GM23338 (cell line): Measurements from ENCODE around the gene CYTL1. TPM values are rescaled to one million over a fixed set of nuclear protein-coding genes. Genes with fewer than 3 reads are reported as not detected.
A peak's percentile ranks its signal among the peaks of the same experiment; 100 is the strongest.

ENCODE experiments used
- ATAC-seq: fragments of 200-7000 bp; cut with Tn5 transposase; 3 replicates; pipeline ENCODE4 v1.9.1; 2020
- DNase-seq: peaks from one replicate; pipeline ENCODE4 v3.0.0-alpha.2; 2015; ENCODE audit warnings: low spot score
- H2AFZ ChIP-seq: fragments of 200-600 bp; sonication (generic); 2 replicates; pipeline ENCODE4 v1.8.0; 2016; ENCODE audit warnings: antibody characterized with exemption, mild to moderate bottlenecking, moderate library complexity
- H3F3A ChIP-seq: fragments of 200-600 bp; sonication (generic); replicated peaks from 2 replicates; pipeline ENCODE4 v1.8.0; 2017; ENCODE audit warnings: antibody characterized with exemption, mixed run types, low read depth
- H3K27ac ChIP-seq: fragments of 200-600 bp; sonication (generic); 2 replicates; pipeline ENCODE4 v1.6.1; 2016; ENCODE audit warnings: low read depth
- H3K27me3 ChIP-seq: fragments of 200-600 bp; sonication (generic); 2 replicates; pipeline ENCODE4 v1.8.0; 2016; ENCODE audit warnings: mild to moderate bottlenecking, mixed run types, moderate library complexity; ENCODE audit not compliant: insufficient read depth
- H3K36me3 ChIP-seq: fragments of 200-600 bp; sonication (generic); 2 replicates; pipeline ENCODE4 v1.8.0; 2016; ENCODE audit warnings: mild to moderate bottlenecking; ENCODE audit not compliant: insufficient read depth
- H3K4me1 ChIP-seq: fragments of 200-600 bp; sonication (generic); 2 replicates; pipeline ENCODE4 v1.8.0; 2016; ENCODE audit warnings: mild to moderate bottlenecking, moderate library complexity; ENCODE audit not compliant: insufficient read depth
- H3K4me2 ChIP-seq: fragments of 200-600 bp; sonication (generic); 2 replicates; pipeline ENCODE4 v1.7.1; 2017; ENCODE audit warnings: mixed run types
- H3K4me3 ChIP-seq: fragments of 200-600 bp; sonication (generic); 2 replicates; pipeline ENCODE4 v1.6.1; 2016; ENCODE audit warnings: mixed run types
- H3K79me2 ChIP-seq: fragments of 200-600 bp; sonication (generic); replicated peaks from 2 replicates; pipeline ENCODE4 v1.8.0; 2017; ENCODE audit warnings: mild to moderate bottlenecking; ENCODE audit not compliant: insufficient read depth
- H3K9me2 ChIP-seq: fragments of 200-600 bp; sonication (generic); 2 replicates; pipeline ENCODE4 v1.8.0; 2017; ENCODE audit not compliant: insufficient read depth
- H4K20me1 ChIP-seq: fragments of 200-600 bp; sonication (generic); replicated peaks from 2 replicates; pipeline ENCODE4 v1.8.0; 2017; ENCODE audit warnings: mild to moderate bottlenecking; ENCODE audit not compliant: insufficient read depth
- H3K27ac Mint-ChIP-seq: 2 replicates; pipeline ENCODE4 v1.8.0; 2020; ENCODE audit warnings: inconsistent platforms, mild to moderate bottlenecking, moderate library complexity, mixed read lengths
- H3K27me3 Mint-ChIP-seq: 3 replicates; pipeline ENCODE4 v1.8.0; 2022; ENCODE audit warnings: low read depth, mild to moderate bottlenecking, moderate library complexity, mixed read lengths, inconsistent platforms; ENCODE audit not compliant: insufficient read depth, poor library complexity
- H3K36me3 Mint-ChIP-seq: 3 replicates; pipeline ENCODE4 v1.8.0; 2021; ENCODE audit warnings: low read depth, mild to moderate bottlenecking, inconsistent platforms, moderate library complexity, mixed read lengths
- H3K4me1 Mint-ChIP-seq: 3 replicates; pipeline ENCODE4 v1.8.0; 2020; ENCODE audit warnings: mild to moderate bottlenecking, inconsistent platforms, mixed read lengths
- H3K4me3 Mint-ChIP-seq: 3 replicates; pipeline ENCODE4 v1.8.0; 2021; ENCODE audit warnings: moderate library complexity, mild to moderate bottlenecking, inconsistent platforms, mixed read lengths
- H3K9me3 Mint-ChIP-seq: 3 replicates; pipeline ENCODE4 v1.8.0; 2020; ENCODE audit warnings: moderate library complexity, mild to moderate bottlenecking, inconsistent platforms, mixed read lengths
- CREB1 ChIP-seq: fragments of 250-450 bp; sonication (Bioruptor Pico); IDR thresholded peaks from 2 replicates; pipeline ENCODE4 v1.5.0; 2020; ENCODE audit warnings: low read depth, mild to moderate bottlenecking, moderate library complexity
- CTCF ChIP-seq, 2 experiments: fragments of 200-600 bp in 1 of 2; sonication (generic) in 1 of 2; conservative IDR thresholded peaks; 2 replicates each; pipeline versions ENCODE4 v1.5.1 to v1.6.1; 2016 to 2017; ENCODE audit warnings: antibody characterized with exemption in 2 of 2, low read depth in 2 of 2, mild to moderate bottlenecking in 2 of 2, moderate library complexity in 1 of 2
- ETS1 ChIP-seq: IDR thresholded peaks from 2 replicates; pipeline ENCODE4 v1.6.1; 2016; ENCODE audit warnings: antibody characterized with exemption
- EZH2 ChIP-seq: fragments of 200-600 bp; sonication (generic); IDR thresholded peaks from one replicate; pipeline ENCODE4 v1.8.0; 2017; ENCODE audit warnings: antibody characterized with exemption, mild to moderate bottlenecking, low read depth; ENCODE audit not compliant: unreplicated experiment
- JUNB ChIP-seq: IDR thresholded peaks from one replicate; pipeline ENCODE4 v1.6.1; 2016; ENCODE audit warnings: antibody characterized with exemption; ENCODE audit not compliant: unreplicated experiment
- NANOG ChIP-seq: IDR thresholded peaks from 2 replicates; pipeline ENCODE4 v1.6.1; 2016; ENCODE audit warnings: antibody characterized with exemption, borderline replicate concordance
- POLR2AphosphoS5 ChIP-seq: IDR thresholded peaks from 2 replicates; pipeline ENCODE4 v1.6.1; 2016; ENCODE audit warnings: antibody characterized with exemption, low read depth
- REST ChIP-seq: IDR thresholded peaks from one replicate; pipeline ENCODE4 v1.6.1; 2018; ENCODE audit warnings: antibody characterized with exemption; ENCODE audit not compliant: unreplicated experiment
- STAT1 ChIP-seq: IDR thresholded peaks from one replicate; pipeline ENCODE4 v1.6.1; 2016; ENCODE audit warnings: antibody characterized with exemption; ENCODE audit not compliant: unreplicated experiment
- ZNF114 ChIP-seq: fragments of 250-450 bp; sonication (Bioruptor Pico); IDR thresholded peaks from 2 replicates; pipeline ENCODE4 v1.5.0; 2020; ENCODE audit warnings: mild to moderate bottlenecking, moderate library complexity
- polyA plus RNA-seq: library from polyadenylated mRNA; unstranded; fragments of >200 nt; fragmentation: Nextera tagmentation; extraction: Ambion mirVana; gene quantifications from 2 replicates; pipeline ENCODE4 v1.2.1, GENCODE V29; 2016
- total RNA-seq: library from RNA; depleted of rRNA; stranded (reverse); fragments of >200 nt; shearing (Covaris generic); gene quantifications from 2 replicates; pipeline ENCODE4 v1.2.3, GENCODE V29; 2014

Gene CYTL1
- total and polyA plus RNA-seq, 2 experiments from 2014 or later, result 12.6 to 17.6 TPM

GRCh38 chr4:5044341-5044740, 25.1 kb upstream of the CYTL1 start:
- peaks cover 8% of the 10 kb centered on the region for H3K9me2 ChIP-seq
- Mint-ChIP-seq H3K9me3 (no peaks in the 10 kb centered on the region; the same call in 2 of the 3 replicates), H3K4me3 (no peak overlapping the region), H3K4me1 (no peaks in the 10 kb centered on the region; the same call in 1 of the 3 replicates), H3K27me3 (no peaks in the 10 kb centered on the region), H3K27ac (no peak overlapping the region), H3K36me3 (no peaks in the 10 kb centered on the region)
- no peak overlapping the region for H3K4me2 ChIP-seq
- H3K27ac ChIP-seq, result no peak overlapping the region
- no peak for ATAC-seq
- no peaks in the 10 kb centered on the region for H3K79me2 ChIP-seq
- H3K4me1 ChIP-seq, result no peaks in the 10 kb centered on the region
- H3K4me3 ChIP-seq, result no peak overlapping the region
- H3K36me3 ChIP-seq, result no peaks in the 10 kb centered on the region
- no peak for TF ChIP-seq NANOG
- no peak for TF ChIP-seq ZNF114 (CRISPR knock-in tag)
- TF ChIP-seq CTCF (conservative IDR thresholded peaks at IDR 0.05; ENCODE audit: low read depth in 2 of 2), result no peak
- no peaks in the 10 kb centered on the region for H4K20me1 ChIP-seq
- no peaks in the 10 kb centered on the region for H3F3A ChIP-seq
- no peaks in the 10 kb centered on the region for H3K27me3 ChIP-seq
- DNase-seq, result no peak
- no peak overlapping the region for H2AFZ ChIP-seq

- no peaks in the 10 kb centered on the region for H3K4me1 ChIP-seq
- H3K4me2 ChIP-seq, result peak overlapping the region; percentile 32; the same call in 1 of the 2 replicates
- H4K20me1 ChIP-seq, result no peaks in the 10 kb centered on the region
- no peaks in the 10 kb centered on the region; the same call in 1 of the 3 replicates for H3K4me1 Mint-ChIP-seq
- H3K27ac Mint-ChIP-seq, result no peak overlapping the region
- peak overlapping the region; percentile 90 for H2AFZ ChIP-seq
- DNase-seq (peak; percentile 62), ATAC-seq (peak; percentile 91)
- H3K4me3 ChIP-seq, result no peak overlapping the region
- H3K27ac ChIP-seq, result no peak overlapping the region
- no peaks in the 10 kb centered on the region for H3K79me2 ChIP-seq
- H3K27me3 ChIP-seq, result no peaks in the 10 kb centered on the region
- no peaks in the 10 kb centered on the region for H3K27me3 Mint-ChIP-seq
- TF ChIP-seq CTCF (conservative IDR thresholded peaks at IDR 0.05; ENCODE audit: low read depth in 2 of 2) (no peak), REST (no peak), STAT1 (no peak), ZNF114 (CRISPR knock-in tag) (no peak), CREB1 (no peak), ETS1 (peak; percentile 38; the same call in 1 of the 2 replicates), JUNB (no peak), EZH2 (no peak), POLR2AphosphoS5 (no peak)
- no peaks in the 10 kb centered on the region; the same call in 2 of the 3 replicates for H3K9me3 Mint-ChIP-seq
- no peaks in the 10 kb centered on the region for H3K36me3 Mint-ChIP-seq
- H3F3A ChIP-seq, result no peaks in the 10 kb centered on the region
- peaks cover 8% of the 10 kb centered on the region for H3K9me2 ChIP-seq
- H3K36me3 ChIP-seq, result no peaks in the 10 kb centered on the region
- H3K4me3 Mint-ChIP-seq, result peak overlapping the region; percentile 35; the same call in 1 of the 3 replicates
Measured at GRCh38 chr4:5043579-5043978, 24.3 kb upstream of the CYTL1 start.
